Measurements from ENCODE around the gene NUP210.
A peak's percentile ranks its signal among the peaks of the same experiment; 100 is the strongest.

GRCh38 chr3:13415997-13416793 is 3.9 kb downstream of the NUP210 start:
- TF ChIP-seq CTCF (conservative IDR thresholded peaks at IDR 0.05; ENCODE audit: low read depth, low read length) (peak; percentile 38), EZH2 (IDR thresholded peaks at IDR 0.05; ENCODE audit: borderline replicate concordance, low read depth, low read length, poor library complexity, severe bottlenecking) (no peak)

All from A673 (cell line).